Neuron (in vitro differentiated cells): ENCODE data around the gene UPF2.
"Not testable (repeated sequence)": the region's sequence is repeated elsewhere in the genome, so short reads cannot be mapped to it uniquely, and the experiment has no call there.

Source experiments
- H2AFZ ChIP-seq: one replicate; pipeline ENCODE4 v1.6.1; 2013; ENCODE audit warnings: low read depth, mild to moderate bottlenecking, inconsistent platforms, low read length, moderate library complexity
- H3K27me3 ChIP-seq: one replicate; pipeline ENCODE4 v1.6.1; 2013; ENCODE audit warnings: low read length; ENCODE audit not compliant: insufficient read depth
- H3K36me3 ChIP-seq: one replicate; pipeline ENCODE4 v1.6.1; 2013; ENCODE audit warnings: low read length; ENCODE audit not compliant: insufficient read depth
- H3K4me1 ChIP-seq: one replicate; pipeline ENCODE4 v1.6.1; 2013; ENCODE audit warnings: low read length; ENCODE audit not compliant: insufficient read depth
- H3K4me3 ChIP-seq: 2 replicates; pipeline ENCODE4 v1.5.1; 2013; ENCODE audit warnings: mild to moderate bottlenecking, low read length, moderate library complexity
- H3K9me3 ChIP-seq: one replicate; pipeline ENCODE4 v1.6.1; 2013; ENCODE audit warnings: low read length

UPF2 gene

GRCh38 chr10:12022580-12023257 lies 19.9 kb downstream of the UPF2 start:
- Histone ChIP-seq H2AFZ (no peak overlapping the region), H3K4me3 (no peak overlapping the region), H3K9me3 (no peaks in the 10 kb centered on the region), H3K36me3 (peaks cover 17% of the 10 kb centered on the region), H3K4me1 (no peaks in the 10 kb centered on the region), H3K27me3 (no peaks in the 10 kb centered on the region)

DNA sequence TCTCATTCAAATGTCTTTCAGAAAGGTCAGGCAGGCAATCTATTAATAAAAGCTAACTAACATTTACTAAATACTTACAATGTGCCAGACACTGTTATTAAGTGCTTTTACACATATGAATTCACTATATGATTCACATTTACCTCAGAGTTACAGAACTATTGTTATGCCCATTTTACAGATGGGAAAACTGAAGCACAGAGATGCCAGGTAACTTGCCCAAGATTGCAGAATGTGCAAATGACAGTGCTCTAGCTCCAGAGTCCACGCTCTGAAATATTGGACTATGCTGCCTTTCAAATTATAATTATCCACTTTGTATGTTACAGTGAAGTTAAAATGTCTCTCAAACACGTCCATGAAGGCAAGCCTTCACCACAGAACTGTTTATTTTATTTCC lies 22.0 kb downstream of the UPF2 start:
- H3K9me3 ChIP-seq: no peaks in the 10 kb centered on the region
- no peak overlapping the region for H2AFZ ChIP-seq
- H3K4me3 ChIP-seq: no peak overlapping the region
- H3K4me1 ChIP-seq: no peaks in the 10 kb centered on the region
- peaks cover 9% of the 10 kb centered on the region for H3K36me3 ChIP-seq
- no peaks in the 10 kb centered on the region for H3K27me3 ChIP-seq

GRCh38 chr10:12019283-12019971 lies 23.2 kb downstream of the UPF2 start:
- Histone ChIP-seq H3K36me3 (peaks cover 9% of the 10 kb centered on the region), H3K9me3 (no peaks in the 10 kb centered on the region), H3K27me3 (no peaks in the 10 kb centered on the region), H2AFZ (no peak overlapping the region), H3K4me1 (no peaks in the 10 kb centered on the region), H3K4me3 (no peak overlapping the region)

GRCh38 chr10:12018438-12019282 lies 23.9 kb downstream of the UPF2 start:
- Histone ChIP-seq H3K27me3 (no peaks in the 10 kb centered on the region), H3K4me3 (no peak overlapping the region), H3K4me1 (no peaks in the 10 kb centered on the region), H3K36me3 (peaks cover 9% of the 10 kb centered on the region), H3K9me3 (no peaks in the 10 kb centered on the region), H2AFZ (no peak overlapping the region)

GRCh38 chr10:12013926-12014325 lies 28.7 kb downstream of the UPF2 start:
- H3K9me3 ChIP-seq: peaks cover 19% of the 10 kb centered on the region
- H3K27me3 ChIP-seq: no peaks in the 10 kb centered on the region
- no peak overlapping the region for H2AFZ ChIP-seq
- peaks cover 17% of the 10 kb centered on the region for H3K36me3 ChIP-seq
- no peaks in the 10 kb centered on the region for H3K4me1 ChIP-seq
- H3K4me3 ChIP-seq: no peak overlapping the region

GRCh38 chr10:12013391-12013790 lies 29.2 kb downstream of the UPF2 start:
- H3K4me1 ChIP-seq, H3K4me3 ChIP-seq, H2AFZ ChIP-seq, H3K27me3 ChIP-seq: not testable (repeated sequence)
- H3K36me3 ChIP-seq: peaks cover 19% of the 10 kb centered on the region
- H3K9me3 ChIP-seq: peaks cover 19% of the 10 kb centered on the region

GRCh38 chr10:12010353-12010752 lies 32.3 kb downstream of the UPF2 start:
- no peaks in the 10 kb centered on the region for H3K27me3 ChIP-seq
- no peaks in the 10 kb centered on the region for H3K4me1 ChIP-seq
- peaks cover 29% of the 10 kb centered on the region for H3K36me3 ChIP-seq
- no peak overlapping the region for H3K4me3 ChIP-seq
- peaks cover 19% of the 10 kb centered on the region for H3K9me3 ChIP-seq
- H2AFZ ChIP-seq: no peak overlapping the region

DNA sequence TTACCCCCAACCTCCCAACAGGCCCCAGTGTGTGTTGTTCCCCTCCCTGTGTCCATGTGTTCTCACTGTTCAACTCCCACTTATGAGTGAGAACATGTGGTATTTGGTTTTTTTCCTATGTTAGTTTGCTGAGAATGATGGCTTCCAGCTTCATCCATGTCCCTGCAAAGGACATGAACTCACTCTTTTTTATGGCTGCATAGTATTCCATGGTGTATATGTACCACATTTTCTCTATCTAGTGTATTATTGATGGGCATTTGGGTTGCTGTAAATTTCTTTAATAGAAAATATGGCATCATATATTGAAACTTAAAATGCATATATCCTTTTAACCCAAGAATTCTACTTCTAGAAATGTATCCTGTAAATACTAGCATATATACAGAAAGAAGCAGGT lies 33.8 kb downstream of the UPF2 start:
- not testable (repeated sequence) for H3K4me1 ChIP-seq, H3K27me3 ChIP-seq, H3K4me3 ChIP-seq, H2AFZ ChIP-seq
- peaks cover 36% of the 10 kb centered on the region for H3K36me3 ChIP-seq
- H3K9me3 ChIP-seq: peaks cover 19% of the 10 kb centered on the region

DNA sequence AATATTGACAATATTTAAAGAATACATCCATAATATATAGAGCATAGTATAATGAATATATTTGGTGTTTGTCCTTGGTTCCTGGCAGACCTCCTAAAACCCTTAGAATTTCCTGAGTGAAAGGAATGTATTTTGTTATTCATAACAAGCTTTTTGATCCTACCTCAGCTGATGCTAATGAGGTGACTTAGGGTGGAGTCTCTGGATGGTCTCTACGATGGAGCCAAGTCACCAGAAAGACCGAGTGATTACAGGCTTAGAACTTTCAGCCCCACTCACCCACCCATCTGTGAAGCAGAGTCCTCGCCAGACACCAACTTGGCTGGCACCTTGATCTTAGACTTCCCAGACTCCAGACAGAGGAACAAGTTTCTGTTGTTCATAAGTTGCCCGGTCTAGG lies 35.9 kb downstream of the UPF2 start:
- H3K27me3 ChIP-seq: no peaks in the 10 kb centered on the region
- H3K9me3 ChIP-seq: peaks cover 17% of the 10 kb centered on the region
- H3K4me1 ChIP-seq: no peaks in the 10 kb centered on the region
- no peak overlapping the region for H3K4me3 ChIP-seq
- no peak overlapping the region for H2AFZ ChIP-seq
- H3K36me3 ChIP-seq: peaks cover 51% of the 10 kb centered on the region

DNA sequence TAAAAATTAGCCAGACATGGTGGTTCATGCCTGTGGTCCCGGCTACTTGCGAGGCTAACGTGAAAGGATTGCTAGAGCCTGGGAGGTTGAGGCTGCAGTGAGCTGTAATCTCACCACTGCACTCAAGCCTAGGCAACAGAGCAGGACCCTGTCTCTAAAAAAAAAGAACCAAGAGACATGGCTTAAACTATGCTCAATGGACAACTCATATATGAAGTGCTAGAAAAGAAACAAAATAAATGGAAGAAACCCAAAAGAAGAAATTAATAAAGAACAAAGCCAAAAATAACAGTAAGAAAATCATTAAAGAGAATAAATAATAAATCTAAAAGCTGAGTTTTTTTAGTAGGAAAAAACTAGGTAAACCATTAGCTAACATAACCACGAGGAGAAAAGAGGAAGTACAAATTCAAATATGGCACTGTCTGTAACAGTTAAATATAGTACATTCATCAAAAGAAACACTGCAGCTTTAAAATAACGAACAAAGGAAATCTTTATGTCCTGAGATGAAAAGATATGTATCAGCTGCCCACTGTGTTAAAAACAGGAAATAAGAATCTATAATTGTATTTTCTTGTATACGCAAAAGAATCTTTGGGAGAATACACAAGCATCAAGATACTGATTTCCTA lies 48.7 kb downstream of the UPF2 start:
- H3K4me1 ChIP-seq: no peaks in the 10 kb centered on the region
- H3K4me3 ChIP-seq: no peak overlapping the region
- no peak overlapping the region for H2AFZ ChIP-seq
- H3K36me3 ChIP-seq: peaks cover 21% of the 10 kb centered on the region
- no peaks in the 10 kb centered on the region for H3K9me3 ChIP-seq
- no peaks in the 10 kb centered on the region for H3K27me3 ChIP-seq

DNA sequence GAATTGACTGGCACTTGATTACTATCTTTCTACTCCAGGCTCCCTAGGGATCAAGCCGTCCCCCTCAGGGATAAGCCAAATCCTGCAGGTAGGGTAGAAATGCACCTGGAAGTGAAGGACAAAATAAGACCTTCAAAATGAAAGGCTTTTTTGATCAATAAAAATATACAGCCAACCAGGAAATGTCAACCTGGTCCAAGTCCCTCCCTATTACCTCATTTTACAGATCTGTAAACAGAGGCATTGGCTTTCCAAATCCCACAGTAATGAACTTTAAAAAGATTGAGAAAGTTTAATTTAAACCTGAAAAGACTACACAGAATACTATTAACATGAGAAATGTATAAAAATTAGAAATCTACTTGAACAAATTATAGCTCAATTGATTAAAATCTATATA lies 53.7 kb downstream of the UPF2 start:
- Histone ChIP-seq H3K9me3 (no peaks in the 10 kb centered on the region), H3K36me3 (peaks cover 5% of the 10 kb centered on the region), H3K4me1 (no peaks in the 10 kb centered on the region), H2AFZ (no peak overlapping the region), H3K27me3 (no peaks in the 10 kb centered on the region), H3K4me3 (no peak overlapping the region)

DNA sequence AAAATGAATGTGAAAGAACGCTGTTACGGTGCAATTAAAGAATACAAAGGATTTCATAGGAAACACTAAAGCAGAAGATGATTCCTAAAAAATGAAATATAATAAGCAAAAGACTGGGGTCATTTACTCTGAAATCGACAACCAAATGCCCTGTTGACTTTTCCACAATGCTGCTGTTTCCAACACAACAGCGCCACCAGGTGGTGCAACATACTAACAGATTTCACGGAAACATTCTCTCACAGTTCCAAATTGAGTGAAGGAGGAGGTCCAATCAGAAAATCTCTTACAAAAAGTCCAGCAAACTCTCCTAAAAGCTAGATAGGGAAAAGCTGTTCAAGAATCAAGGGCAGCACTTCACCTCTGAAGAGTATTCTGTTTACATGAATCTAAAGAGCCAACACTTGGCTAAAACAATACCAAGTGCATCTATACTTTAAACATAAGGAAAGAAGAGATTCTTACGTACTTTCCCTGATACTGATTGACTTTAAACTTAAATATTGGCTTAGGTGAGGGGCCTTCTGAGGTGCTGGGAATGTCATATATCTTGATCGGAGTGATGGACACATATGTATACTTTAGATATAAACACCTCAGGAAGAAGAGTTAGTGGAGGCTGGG lies 55.9 kb downstream of the UPF2 start:
- no peaks in the 10 kb centered on the region for H3K9me3 ChIP-seq
- H3K36me3 ChIP-seq: peaks cover 7% of the 10 kb centered on the region
- no peak overlapping the region for H3K4me3 ChIP-seq
- no peaks in the 10 kb centered on the region for H3K27me3 ChIP-seq
- H2AFZ ChIP-seq: no peak overlapping the region
- no peaks in the 10 kb centered on the region for H3K4me1 ChIP-seq
